PC-3 (cell line): ENCODE measurements around the gene BCAS1. TPM values are rescaled to one million over a fixed set of nuclear protein-coding genes. Genes with fewer than 3 reads are reported as not detected.

Experiments
- ATAC-seq: fragments of 200-7000 bp; cut with Tn5 transposase; 2 replicates; pipeline ENCODE4 v1.9.1; 2020; ENCODE audit warnings: mild to moderate bottlenecking, moderate library complexity
- BruUV-seq: library from RNA; stranded (reverse); fragments of 400-500 nt; replicated peaks from 2 replicates; lab custom pipeline; 2021; lab: Mats Ljungman, UMichigan
- CTCF ChIA-PET: fragments of 300-600 bp; sonication (Branson Sonifier 250); formaldehyde crosslinking; loops from one replicate; lab custom pipeline; 2022; ENCODE audit warnings: antibody characterized with exemption; lab: Charles Lee
- POLR2A ChIA-PET: fragments of 300-600 bp; sonication (Branson Sonifier 250); formaldehyde crosslinking; loops from one replicate; lab custom pipeline; 2022; ENCODE audit warnings: antibody characterized with exemption; ENCODE audit not compliant: unreplicated experiment; lab: Charles Lee
- DNase-seq: peaks from one replicate; pipeline ENCODE4 v3.0.0-alpha.2; 2015
- H2AFZ ChIP-seq: fragments of 300-600 bp; sonication (generic); 2 replicates; pipeline ENCODE4 v1.6.0; 2016; ENCODE audit warnings: antibody characterized with exemption, low read length
- H3F3A ChIP-seq: fragments of 300-600 bp; sonication (generic); one replicate; pipeline ENCODE4 v1.6.0; 2017; ENCODE audit warnings: antibody characterized with exemption, low read length, control low read depth, mild to moderate bottlenecking; ENCODE audit not compliant: unreplicated experiment
- H3K27ac ChIP-seq: fragments of 300-600 bp; sonication (generic); 2 replicates; pipeline ENCODE4 v1.5.1; 2016; ENCODE audit warnings: mild to moderate bottlenecking, low read length
- H3K27me3 ChIP-seq: fragments of 300-600 bp; sonication (generic); 2 replicates; pipeline ENCODE4 v1.6.1; 2016; ENCODE audit warnings: low read length, mixed read lengths
- H3K36me3 ChIP-seq: fragments of 300-600 bp; sonication (generic); 2 replicates; pipeline ENCODE4 v1.6.1; 2016; ENCODE audit warnings: low read depth, mixed run types, low read length, mixed read lengths
- H3K4me1 ChIP-seq: fragments of 300-600 bp; sonication (generic); 2 replicates; pipeline ENCODE4 v1.5.1; 2016; ENCODE audit warnings: low read length; ENCODE audit not compliant: insufficient read depth
- H3K4me2 ChIP-seq: fragments of 300-600 bp; sonication (generic); 2 replicates; pipeline ENCODE4 v1.6.0; 2016; ENCODE audit warnings: low read length
- H3K4me3 ChIP-seq: fragments of 300-600 bp; sonication (generic); 2 replicates; pipeline ENCODE4 v1.5.1; 2016; ENCODE audit warnings: mild to moderate bottlenecking, low read length, mixed read lengths
- H3K79me2 ChIP-seq: fragments of 300-600 bp; sonication (generic); 2 replicates; pipeline ENCODE4 v1.6.1; 2017; ENCODE audit warnings: low read length, mixed read lengths
- H3K9ac ChIP-seq: fragments of 300-600 bp; sonication (generic); 2 replicates; pipeline ENCODE4 v1.6.0; 2016; ENCODE audit warnings: mild to moderate bottlenecking, low read length
- H3K9me2 ChIP-seq: fragments of 300-600 bp; sonication (generic); replicated peaks from 2 replicates; pipeline ENCODE4 v1.6.1; 2016; ENCODE audit warnings: mixed run types, low read length, mixed read lengths
- H3K9me3 ChIP-seq: fragments of 300-600 bp; sonication (generic); 2 replicates; pipeline ENCODE4 v1.6.1; 2016; ENCODE audit warnings: low read length, mixed read lengths
- H4K20me1 ChIP-seq: fragments of 300-600 bp; sonication (generic); 2 replicates; pipeline ENCODE4 v1.6.1; 2016; ENCODE audit warnings: low read length, mixed read lengths
- CTCF ChIP-seq: fragments of 300-600 bp; sonication (generic); conservative IDR thresholded peaks from 2 replicates; pipeline ENCODE4 v1.5.1; 2017; ENCODE audit warnings: antibody characterized with exemption, low read depth, mild to moderate bottlenecking, low read length
- EZH2 ChIP-seq: fragments of 300-600 bp; sonication (generic); IDR thresholded peaks from one replicate; pipeline ENCODE4 v1.6.1; 2017; ENCODE audit warnings: antibody characterized with exemption, mild to moderate bottlenecking, low read length; ENCODE audit not compliant: unreplicated experiment
- EZH2phosphoT487 ChIP-seq: fragments of 300-600 bp; sonication (generic); IDR thresholded peaks from 2 replicates; pipeline ENCODE4 v1.6.1; 2018; ENCODE audit warnings: mild to moderate bottlenecking, antibody characterized with exemption, low read length, borderline replicate concordance
- intact Hi-C: fragments of 100-400 bp; cut with micrococcal nuclease; formaldehyde crosslinking; loops from 2 replicates; pipeline ENCODE4 v1.9.0; 2023
- total RNA-seq: library from RNA; depleted of rRNA; stranded (reverse); fragments of >200 nt; gene quantifications from 2 replicates; pipeline ENCODE4 v1.2.3, GENCODE V29; 2014

The BCAS1 gene
- total RNA-seq, 1 experiment from 2014 or later: 0.18 TPM

DNA sequence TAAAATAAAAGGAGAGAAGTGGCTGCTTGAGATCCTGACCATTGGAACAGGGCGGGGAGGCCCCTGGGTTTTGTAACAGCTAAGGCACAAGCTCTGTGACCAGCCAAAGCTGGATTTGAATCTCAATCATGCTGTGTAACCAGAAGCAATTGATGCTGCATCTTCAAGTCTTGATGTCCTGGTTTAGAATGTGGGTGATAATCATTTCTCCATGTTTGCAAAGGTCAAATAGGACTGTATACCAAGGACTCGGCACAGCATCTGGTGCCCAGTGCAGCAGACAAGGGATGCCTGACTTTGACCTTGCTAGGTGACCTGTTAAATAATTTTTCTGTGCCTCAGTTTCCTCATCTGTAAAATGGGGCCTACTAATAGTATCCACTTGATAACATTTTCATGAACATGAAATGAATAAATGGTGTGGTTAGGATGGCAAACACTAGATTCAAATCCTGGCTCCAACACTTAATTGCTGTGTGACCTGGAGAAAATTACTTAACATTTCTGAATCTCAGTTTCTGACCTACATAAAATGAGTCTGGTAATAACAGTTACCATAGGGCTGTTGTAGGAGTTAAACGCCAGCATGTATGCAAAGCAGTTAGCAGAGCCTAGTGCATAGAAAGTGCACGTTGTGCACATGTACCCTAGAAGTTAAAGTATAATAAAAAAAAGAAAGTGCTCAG is 46.3 kb upstream of the BCAS1 start:
- no peaks in the 10 kb centered on the region for H3K9me2 ChIP-seq
- no peaks in the 10 kb centered on the region for H3K9me3 ChIP-seq
- ChIA-PET POLR2A (no interaction called here), CTCF (no interaction called here)
- no peaks in the 10 kb centered on the region for H3K36me3 ChIP-seq
- no peak for ATAC-seq
- H3K4me2 ChIP-seq: no peak overlapping the region
- H3K9ac ChIP-seq: no peak overlapping the region
- H3K27ac ChIP-seq: peak overlapping the region; percentile 70
- H3K4me3 ChIP-seq: no peak overlapping the region
- peaks cover 6% of the 10 kb centered on the region for H3F3A ChIP-seq
- no TSS peak for BruUV-seq
- H2AFZ ChIP-seq: no peak overlapping the region
- no peaks in the 10 kb centered on the region for H3K27me3 ChIP-seq
- no peaks in the 10 kb centered on the region for H4K20me1 ChIP-seq
- no peak for DNase-seq
- peaks cover 25% of the 10 kb centered on the region for H3K4me1 ChIP-seq
- intact Hi-C loops: no loop called here
- H3K79me2 ChIP-seq: no peaks in the 10 kb centered on the region
- no peak for TF ChIP-seq CTCF
- TF ChIP-seq EZH2phosphoT487: no peak
- TF ChIP-seq EZH2: no peak

- Histone ChIP-seq H3K9me2 (no peaks in the 10 kb centered on the region), H3K4me3 (peak overlapping the region; percentile 33; the same call in 1 of the 2 replicates), H3K27ac (peak overlapping the region; percentile 70), H3K79me2 (no peaks in the 10 kb centered on the region), H3K27me3 (no peaks in the 10 kb centered on the region), H3K36me3 (no peaks in the 10 kb centered on the region), H3K9me3 (no peaks in the 10 kb centered on the region), H3K4me2 (peak overlapping the region; percentile 77), H3K4me1 (peaks cover 17% of the 10 kb centered on the region), H2AFZ (peak overlapping the region; percentile 27; the same call in 1 of the 2 replicates), H4K20me1 (no peaks in the 10 kb centered on the region), H3F3A (peaks cover 4% of the 10 kb centered on the region), H3K9ac (no peak overlapping the region; the same call in 1 of the 2 replicates)
- ChIA-PET POLR2A (no interaction called here), CTCF (no interaction called here)
- BruUV-seq: no TSS peak
- ATAC-seq: no peak
- no peak for DNase-seq
- TF ChIP-seq EZH2: no peak
- no peak for TF ChIP-seq CTCF
- no peak for TF ChIP-seq EZH2phosphoT487
- intact Hi-C loops: no loop called here
Measured at GRCh38 chr20:54115172-54115854, 44.9 kb upstream of the BCAS1 start.

GRCh38 chr20:54114109-54114508 is 43.7 kb upstream of the BCAS1 start:
- H3K27me3 ChIP-seq: no peaks in the 10 kb centered on the region
- POLR2A ChIA-PET: no interaction called here
- no peak overlapping the region for H3K4me2 ChIP-seq
- H2AFZ ChIP-seq: no peak overlapping the region
- no peak for TF ChIP-seq EZH2
- TF ChIP-seq EZH2phosphoT487: no peak
- no peak for TF ChIP-seq CTCF
- H3K79me2 ChIP-seq: no peaks in the 10 kb centered on the region
- ATAC-seq (no peak), DNase-seq (no peak)
- no peak overlapping the region for H3K27ac ChIP-seq
- no peak overlapping the region for H3K4me3 ChIP-seq
- H3K9ac ChIP-seq: no peak overlapping the region
- peaks cover 17% of the 10 kb centered on the region for H3K4me1 ChIP-seq
- H4K20me1 ChIP-seq: no peaks in the 10 kb centered on the region
- no peaks in the 10 kb centered on the region for H3K9me3 ChIP-seq
- intact Hi-C loops: no loop called here
- H3K9me2 ChIP-seq: no peaks in the 10 kb centered on the region
- peaks cover 4% of the 10 kb centered on the region for H3F3A ChIP-seq
- no peaks in the 10 kb centered on the region for H3K36me3 ChIP-seq
- CTCF ChIA-PET: no interaction called here
- no TSS peak for BruUV-seq
